ENCODE results near the gene OGDHL. TPM values are rescaled to one million over a fixed set of nuclear protein-coding genes. Genes with fewer than 3 reads are reported as not detected.

Gene OGDHL
- total and polyA plus RNA-seq, 3 donors from 2014 or later: 6.4 to 16.6 (median 10.7) TPM

DNA sequence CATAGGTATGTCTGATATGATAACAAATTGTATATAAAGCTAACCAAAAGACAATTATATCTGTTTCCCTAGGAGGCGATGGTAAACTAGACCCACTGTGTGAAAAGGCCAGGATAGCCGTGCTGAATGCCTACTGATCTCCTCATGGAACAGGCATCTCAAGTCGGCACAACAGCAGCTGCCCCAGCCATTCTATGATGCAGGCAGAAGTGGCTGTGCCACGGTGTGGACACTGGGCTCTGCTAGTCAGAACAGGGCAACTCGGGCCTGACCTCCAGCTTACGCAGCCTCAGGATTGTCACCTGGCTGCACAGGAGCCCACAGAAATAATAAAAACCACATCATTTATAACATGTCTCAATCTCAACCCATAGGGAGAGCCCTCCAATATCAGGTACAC, 67.7 kb downstream of the OGDHL start:
- Histone ChIP-seq H3K4me1 (no peaks in the 10 kb centered on the region), H3K4me3 (no peak overlapping the region), H3K9me3 (no peaks in the 10 kb centered on the region), H3K27ac (no peak overlapping the region), H3K36me3 (ENCODE audit: low read depth, missing control alignments) (no peaks in the 10 kb centered on the region), H3K27me3 (no peaks in the 10 kb centered on the region)
- 83 to 87% methylated on average over 6 of the region's 6 CpGs for WGBS, 2 donors
- no peak for DNase-seq
- TF ChIP-seq POLR2A (IDR thresholded peaks at IDR 0.05): no peak
- TF ChIP-seq, protein P1, sequence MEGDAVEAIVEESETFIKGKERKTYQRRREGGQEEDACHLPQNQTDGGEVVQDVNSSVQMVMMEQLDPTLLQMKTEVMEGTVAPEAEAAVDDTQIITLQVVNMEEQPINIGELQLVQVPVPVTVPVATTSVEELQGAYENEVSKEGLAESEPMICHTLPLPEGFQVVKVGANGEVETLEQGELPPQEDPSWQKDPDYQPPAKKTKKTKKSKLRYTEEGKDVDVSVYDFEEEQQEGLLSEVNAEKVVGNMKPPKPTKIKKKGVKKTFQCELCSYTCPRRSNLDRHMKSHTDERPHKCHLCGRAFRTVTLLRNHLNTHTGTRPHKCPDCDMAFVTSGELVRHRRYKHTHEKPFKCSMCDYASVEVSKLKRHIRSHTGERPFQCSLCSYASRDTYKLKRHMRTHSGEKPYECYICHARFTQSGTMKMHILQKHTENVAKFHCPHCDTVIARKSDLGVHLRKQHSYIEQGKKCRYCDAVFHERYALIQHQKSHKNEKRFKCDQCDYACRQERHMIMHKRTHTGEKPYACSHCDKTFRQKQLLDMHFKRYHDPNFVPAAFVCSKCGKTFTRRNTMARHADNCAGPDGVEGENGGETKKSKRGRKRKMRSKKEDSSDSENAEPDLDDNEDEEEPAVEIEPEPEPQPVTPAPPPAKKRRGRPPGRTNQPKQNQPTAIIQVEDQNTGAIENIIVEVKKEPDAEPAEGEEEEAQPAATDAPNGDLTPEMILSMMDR (IDR thresholded peaks at IDR 0.05): no peak
- intact Hi-C loops (cut with DNase I; ENCODE audit: low total_unique reads): no loop called here

DNA sequence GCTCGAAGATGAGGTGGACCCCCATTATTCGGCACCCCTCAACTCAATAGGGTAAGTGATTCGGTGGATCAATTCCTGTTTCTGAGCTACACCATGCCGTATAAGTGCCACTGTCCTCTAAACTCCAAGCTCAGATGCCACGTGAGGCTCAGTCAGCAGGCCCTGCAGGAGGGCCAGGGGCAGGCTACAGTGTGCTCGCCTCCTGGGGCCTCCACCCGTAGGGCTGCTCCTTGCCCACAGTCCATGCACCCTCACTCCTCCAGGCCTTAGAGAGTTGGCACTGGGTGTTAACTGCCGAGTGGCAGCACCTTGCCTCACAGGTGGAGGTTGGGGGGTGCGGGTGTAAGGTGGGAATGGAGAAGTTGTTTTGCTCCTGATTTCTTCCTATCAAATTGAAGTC, 70.5 kb downstream of the OGDHL start:
- intact Hi-C loops (cut with DNase I; ENCODE audit: low total_unique reads): no loop called here
- Histone ChIP-seq H3K36me3 (ENCODE audit: low read depth, missing control alignments) (no peaks in the 10 kb centered on the region), H3K27me3 (no peaks in the 10 kb centered on the region), H3K9me3 (no peaks in the 10 kb centered on the region), H3K27ac (no peak overlapping the region), H3K4me3 (no peak overlapping the region), H3K4me1 (no peaks in the 10 kb centered on the region)
- no peak for TF ChIP-seq POLR2A (IDR thresholded peaks at IDR 0.05)
- TF ChIP-seq, protein P1 (IDR thresholded peaks at IDR 0.05): no peak
- 52 to 64% methylated on average over 9 of the region's 9 CpGs for WGBS, 2 donors
- no peak for DNase-seq

DNA sequence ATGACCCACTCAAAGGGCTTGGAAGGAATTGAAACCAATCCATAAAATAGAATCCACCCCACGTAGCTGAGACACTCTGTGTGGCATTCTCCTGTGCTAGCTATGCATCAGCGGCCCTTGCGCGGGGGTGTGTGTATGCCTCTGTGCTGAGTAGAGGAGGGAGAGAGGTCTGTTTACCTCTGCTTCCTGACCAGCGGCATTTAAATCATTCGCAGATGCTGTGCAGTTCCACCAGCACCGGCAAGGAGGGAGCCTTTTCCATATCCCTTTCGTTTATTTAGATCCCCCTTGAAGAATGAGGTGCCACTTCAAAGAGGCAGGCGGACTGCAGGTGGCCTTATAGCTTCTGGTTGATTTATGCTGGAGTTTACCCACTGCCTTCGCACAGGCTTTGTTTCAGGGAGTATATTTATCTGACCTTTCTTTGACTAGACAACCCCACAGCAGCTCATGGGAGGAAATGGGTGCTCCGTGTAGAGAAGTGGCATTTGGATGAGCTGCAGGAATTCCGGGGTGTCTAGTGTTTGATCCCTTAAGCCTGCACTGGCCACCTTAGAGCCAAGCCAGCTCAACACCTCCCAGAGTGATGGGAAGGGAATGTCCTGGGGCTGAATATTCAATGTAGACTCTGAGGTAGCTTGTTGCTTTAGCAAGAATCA, 71.3 kb downstream of the OGDHL start:
- Histone ChIP-seq H3K4me3 (no peak overlapping the region), H3K4me1 (no peaks in the 10 kb centered on the region), H3K27me3 (no peaks in the 10 kb centered on the region), H3K27ac (no peak overlapping the region), H3K9me3 (no peaks in the 10 kb centered on the region), H3K36me3 (ENCODE audit: low read depth, missing control alignments) (no peaks in the 10 kb centered on the region)
- TF ChIP-seq, protein P1 (IDR thresholded peaks at IDR 0.05): no peak
- no peak for TF ChIP-seq POLR2A (IDR thresholded peaks at IDR 0.05)
- intact Hi-C loops (cut with DNase I; ENCODE audit: low total_unique reads): no loop called here
- DNase-seq: no peak
- 33 to 36% methylated on average over 12 of the region's 12 CpGs for WGBS, 2 donors

DNA sequence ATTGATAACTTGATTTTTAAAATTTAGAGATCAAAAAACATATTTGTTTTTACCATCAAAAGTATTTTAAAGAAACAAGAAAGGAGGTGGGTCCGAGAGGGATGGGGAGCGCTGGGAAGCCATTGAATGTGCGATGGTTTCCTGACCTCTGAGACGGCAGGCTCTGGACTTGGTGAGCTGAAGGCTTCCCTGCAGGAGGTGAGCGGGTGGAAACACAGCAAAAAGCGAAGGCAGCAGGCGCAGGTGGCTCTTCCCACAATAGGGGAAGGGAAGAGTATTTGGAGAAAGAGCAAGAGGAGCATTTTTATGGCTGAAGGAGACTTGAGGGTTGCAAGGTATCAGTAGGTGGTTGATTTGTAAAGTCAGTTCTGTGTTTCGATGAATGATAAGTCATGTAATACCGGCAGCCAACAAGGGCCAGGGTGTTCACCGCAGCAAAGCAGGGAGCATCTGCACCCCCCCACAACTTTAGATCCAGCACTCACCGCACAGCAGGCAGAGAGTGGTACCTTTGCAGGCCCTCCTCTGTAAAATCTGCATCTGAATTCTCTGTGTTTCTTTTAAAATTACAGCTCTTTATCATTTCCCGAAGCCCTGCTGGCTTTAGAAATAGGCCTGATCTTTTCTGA, 72.1 kb downstream of the OGDHL start:
- DNase-seq: no peak
- 39 to 40% methylated on average over 11 to 12 of the region's 12 CpGs for WGBS, 2 donors

More for the DNA sequence above, 72.1 kb downstream of the OGDHL start:
- no peaks in the 10 kb centered on the region for H3K36me3 ChIP-seq (ENCODE audit: low read depth, missing control alignments)
- H3K27me3 ChIP-seq: no peaks in the 10 kb centered on the region
- intact Hi-C loops (cut with DNase I; ENCODE audit: low total_unique reads): no loop called here
- no peaks in the 10 kb centered on the region for H3K4me1 ChIP-seq
- no peaks in the 10 kb centered on the region for H3K9me3 ChIP-seq
- TF ChIP-seq, protein P1 (IDR thresholded peaks at IDR 0.05): no peak
- TF ChIP-seq POLR2A (IDR thresholded peaks at IDR 0.05): no peak
- no peak overlapping the region for H3K4me3 ChIP-seq
- no peak overlapping the region for H3K27ac ChIP-seq
